Fibroblast of gingiva (primary cell): Measurements from ENCODE around the gene PIGL.
"Not testable (repeated sequence)": the region's sequence is repeated elsewhere in the genome, so short reads cannot be mapped to it uniquely, and the experiment has no call there.

Experiments
- DNase-seq: peaks from one replicate; pipeline ENCODE4 v3.0.0-alpha.2; 2011; ENCODE audit warnings: low read depth

The PIGL gene

DNA sequence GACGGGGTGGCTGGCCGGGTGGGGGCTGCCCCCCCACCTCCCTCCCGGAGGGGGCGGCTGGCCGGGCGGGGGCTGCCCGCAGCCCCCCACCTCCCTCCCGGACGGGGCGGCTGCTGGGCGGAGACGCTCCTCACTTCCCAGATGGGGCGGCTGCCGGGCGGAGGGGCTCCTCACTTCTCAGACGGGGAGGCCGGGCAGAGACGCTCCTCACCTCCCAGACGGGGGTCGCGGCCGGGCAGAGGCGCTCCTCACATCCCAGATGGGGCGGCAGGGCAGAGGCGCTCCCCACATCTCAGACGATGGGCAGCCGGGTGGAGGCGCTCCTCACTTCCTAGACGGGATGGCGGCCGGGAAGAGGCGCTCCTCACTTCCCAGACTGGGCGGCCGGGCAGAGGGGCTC is 95.1 kb downstream of the PIGL start:
- DNase-seq: not testable (repeated sequence)

DNA sequence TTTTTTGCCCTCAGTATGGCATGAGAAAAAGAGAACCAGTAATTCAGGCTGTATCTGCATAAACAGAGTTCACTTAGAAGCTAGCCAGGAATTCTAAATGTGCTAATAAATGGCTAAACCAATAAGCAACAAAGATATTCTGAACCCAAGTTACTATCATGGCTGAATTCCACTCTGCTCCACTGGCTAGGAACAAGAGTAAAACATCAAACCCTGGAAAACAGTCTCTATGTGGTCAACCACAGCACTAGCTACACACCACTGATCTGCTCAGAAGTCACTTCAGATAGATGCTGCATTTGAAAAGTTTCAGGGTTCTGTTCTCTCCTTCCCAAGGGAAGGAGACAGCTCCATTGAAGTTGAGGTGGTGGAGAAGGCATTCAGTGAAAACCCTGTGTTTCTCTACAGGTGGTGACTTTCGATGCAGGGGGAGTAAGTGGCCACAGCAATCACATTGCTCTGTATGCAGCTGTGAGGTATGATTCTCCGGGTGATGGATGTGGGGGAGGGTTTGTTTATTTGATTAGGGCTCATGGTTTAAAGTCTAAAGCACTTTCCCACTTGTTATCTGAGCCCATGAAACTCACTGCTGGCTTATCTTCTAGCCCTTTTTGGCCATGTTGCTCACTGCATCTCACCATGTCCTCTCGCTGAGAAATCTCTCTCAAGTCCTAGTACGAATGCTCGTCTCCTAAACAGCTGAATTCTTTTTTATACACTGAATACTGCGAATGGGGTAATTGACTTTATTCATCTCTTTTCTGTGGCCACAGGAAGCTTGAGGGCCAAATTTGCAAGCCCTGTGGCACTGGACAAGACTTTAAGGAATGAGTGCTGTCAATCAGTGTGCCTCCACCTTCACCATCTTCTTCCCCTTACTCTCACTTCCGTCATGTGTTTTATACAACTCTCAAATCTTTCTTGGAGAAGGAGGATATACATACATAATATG is 96.4 kb downstream of the PIGL start:
- DNase-seq: no peak

DNA sequence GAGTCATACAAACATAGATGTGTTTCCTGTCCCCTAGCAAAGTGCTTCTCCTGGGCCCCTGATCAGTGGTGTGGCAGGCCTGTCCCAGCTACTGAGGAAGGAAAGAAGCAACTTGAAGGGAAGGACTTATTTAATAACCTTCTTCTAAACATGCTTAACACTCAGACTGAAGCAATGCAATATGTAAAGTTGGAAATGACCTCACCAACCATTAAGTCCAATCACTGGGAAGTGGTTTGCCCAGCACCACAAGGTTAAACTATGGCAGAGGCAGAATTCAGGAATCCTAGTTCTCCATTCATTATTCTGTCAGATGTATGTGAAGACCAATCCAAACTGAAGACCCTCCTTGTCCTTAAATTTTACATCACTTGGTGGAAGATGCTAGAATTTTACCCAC is 97.2 kb downstream of the PIGL start:
- DNase-seq: no peak

DNA sequence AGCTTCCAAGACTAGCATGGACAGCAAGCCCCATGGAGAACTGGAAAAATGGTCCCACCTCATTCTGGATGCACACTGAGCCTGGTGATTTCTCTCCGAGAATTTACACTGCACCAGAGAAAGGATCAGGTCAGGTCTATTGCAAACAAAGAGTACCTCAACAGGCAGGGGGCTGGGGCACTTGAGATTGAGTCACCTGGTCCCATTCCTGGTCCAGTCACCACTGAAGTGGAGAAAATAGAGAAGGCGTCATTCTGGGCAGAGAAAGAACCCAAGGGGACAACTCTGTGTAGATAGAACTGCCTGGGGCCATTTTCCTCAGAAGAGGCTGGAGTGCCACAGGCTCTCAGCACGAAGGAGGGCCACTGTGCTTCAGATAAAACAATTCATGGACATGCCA is 97.8 kb downstream of the PIGL start:
- no peak for DNase-seq

DNA sequence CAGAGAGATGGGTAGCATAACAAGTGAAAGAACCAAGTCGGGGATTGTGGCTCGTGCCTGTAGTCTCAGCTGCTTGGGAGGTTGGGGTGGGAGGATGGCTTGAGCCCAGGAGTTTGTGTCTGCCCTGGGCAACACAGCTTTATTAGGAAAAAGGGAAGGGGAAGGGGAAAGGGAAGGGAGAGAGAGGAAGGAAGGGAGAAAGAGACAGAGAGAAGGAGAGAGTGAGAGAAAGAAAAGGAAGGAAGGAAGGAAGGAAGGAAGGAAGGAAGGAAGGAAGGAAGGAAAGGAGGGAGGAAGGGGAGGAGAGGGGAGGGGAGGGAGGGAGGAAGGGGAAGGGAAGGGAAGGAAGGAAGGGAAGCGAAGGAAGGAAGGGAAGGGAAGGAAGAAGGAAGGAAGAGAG is 103.0 kb downstream of the PIGL start:
- DNase-seq: no peak

DNA sequence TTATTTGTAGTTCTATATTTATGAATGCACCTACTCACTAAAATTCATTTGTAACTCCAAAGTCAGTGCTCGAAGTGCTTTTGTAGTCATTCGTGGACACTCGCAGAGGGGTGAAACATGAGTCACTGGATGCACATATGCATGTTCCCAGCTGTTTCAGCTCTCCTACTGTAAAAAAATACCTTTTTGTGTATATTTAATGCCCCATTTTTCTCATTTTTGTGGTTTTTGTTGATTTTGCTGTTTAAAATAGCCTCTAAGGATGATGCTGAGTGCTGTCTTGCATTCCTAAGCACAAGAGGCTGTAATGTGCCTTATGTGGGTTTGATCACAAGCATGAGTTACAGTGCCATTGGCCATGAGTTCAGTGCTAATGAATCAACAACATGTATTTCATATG is 105.6 kb downstream of the PIGL start:
- peak; percentile 88 for DNase-seq

DNA sequence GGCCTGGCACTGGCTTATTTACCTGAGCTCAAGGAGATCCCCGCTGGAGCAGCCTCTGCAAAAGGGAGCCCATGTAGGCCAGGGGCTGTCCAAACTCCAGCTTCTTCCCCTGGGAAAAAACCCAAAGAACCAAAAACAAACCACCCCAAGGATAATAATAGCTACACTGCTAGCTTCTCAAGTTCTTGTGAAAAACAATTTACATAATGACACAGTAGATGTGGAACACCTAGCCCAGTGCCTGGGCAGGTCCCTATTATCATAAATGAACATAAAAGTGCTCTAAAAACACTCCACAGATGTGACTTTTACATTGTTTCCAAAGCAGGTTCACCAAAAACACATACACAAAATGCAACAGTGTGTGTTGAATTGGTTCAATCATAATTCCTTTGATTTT is 109.0 kb downstream of the PIGL start:
- DNase-seq: no peak

DNA sequence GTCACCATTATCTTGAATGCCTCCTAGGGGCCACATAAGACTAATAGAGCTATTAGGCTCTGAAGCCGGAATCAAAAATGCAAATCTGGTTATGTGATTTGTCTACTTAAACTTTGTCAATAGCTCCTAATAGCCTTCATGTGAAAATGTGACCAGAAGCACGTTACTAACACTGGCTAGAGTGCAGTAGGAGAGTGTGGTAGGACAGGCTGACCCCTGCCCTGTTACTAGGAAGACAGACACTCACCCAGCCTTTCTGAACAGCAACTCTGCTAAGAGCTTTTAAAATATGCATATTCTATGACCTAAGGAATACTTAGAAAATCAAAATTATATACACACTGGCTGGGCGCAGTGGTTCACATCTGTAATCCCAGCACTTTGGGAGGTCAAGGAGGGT is 110.0 kb downstream of the PIGL start:
- no peak for DNase-seq

DNA sequence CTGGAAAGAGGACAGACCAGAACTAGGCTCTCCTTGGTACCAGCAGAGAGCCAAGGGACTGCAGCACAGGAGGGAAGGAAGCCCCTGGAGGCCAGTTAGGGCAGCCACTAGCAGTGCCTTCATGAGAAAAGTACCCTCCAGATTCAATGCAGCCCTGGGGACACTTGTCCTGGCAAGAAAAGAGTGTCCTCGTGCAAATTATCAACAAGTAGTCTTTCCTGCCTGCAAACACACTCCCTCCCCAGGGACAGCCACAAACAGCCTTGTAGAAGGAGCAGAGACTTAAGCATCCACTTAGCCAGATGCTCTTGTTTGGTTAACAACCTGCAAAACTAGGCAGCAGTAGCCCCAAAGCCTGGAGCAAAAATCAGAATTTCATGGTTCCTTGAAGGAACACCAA is 112.0 kb downstream of the PIGL start:
- no peak for DNase-seq

DNA sequence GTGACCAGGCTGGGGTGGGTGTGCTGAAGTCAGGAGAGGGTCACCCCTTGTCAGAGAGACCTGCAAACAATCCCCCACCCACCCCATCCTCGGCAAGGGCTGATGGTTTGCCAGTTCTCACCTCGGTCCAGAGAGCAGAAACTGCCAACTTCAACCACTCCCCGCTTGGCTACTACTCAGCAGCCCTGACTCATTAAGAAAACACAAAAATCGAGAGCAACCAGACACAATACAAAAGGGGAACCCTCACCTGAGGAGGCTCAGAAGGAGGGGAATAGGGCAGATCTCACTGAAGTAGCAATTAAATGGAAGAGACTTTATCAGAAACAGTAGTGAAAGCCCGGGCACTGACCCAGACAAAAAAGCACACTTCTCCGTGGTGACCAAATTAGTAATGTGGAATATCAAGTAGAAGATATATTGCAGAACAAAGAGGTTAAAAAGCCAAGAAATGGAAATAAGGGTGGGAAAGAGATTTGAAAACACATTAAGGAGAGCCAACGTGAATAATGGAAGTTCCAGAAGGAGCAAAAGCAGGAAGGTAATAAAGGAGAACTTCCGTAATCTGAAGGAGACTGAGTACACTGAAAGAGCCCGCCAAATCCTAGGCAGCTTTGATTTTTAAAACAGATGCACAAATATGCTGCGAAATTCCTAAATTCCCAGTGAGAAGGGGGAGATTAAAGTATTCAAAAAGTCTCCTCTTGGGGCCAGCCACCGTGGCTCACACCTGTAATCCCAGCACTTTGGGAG is 112.7 kb downstream of the PIGL start:
- peak; percentile 22 for DNase-seq

DNA sequence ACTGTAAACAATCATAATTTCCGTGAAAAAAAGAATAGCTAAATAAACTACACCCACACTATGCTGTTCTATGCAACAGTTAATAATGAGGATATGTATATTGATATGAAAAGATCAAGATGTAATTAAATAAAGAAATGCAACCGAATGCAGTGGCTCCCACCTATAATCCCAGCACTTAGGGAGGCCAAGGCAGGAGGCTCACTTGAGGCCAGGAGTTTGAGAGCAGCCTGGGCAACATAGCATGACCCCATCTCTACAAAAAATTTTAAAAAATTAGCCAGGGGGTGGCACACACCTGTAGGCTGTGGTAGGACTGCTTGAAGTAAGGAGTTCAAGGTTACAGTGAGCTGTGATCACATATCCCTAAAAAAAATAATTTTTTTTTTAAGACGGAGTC is 121.4 kb downstream of the PIGL start:
- DNase-seq: no peak

DNA sequence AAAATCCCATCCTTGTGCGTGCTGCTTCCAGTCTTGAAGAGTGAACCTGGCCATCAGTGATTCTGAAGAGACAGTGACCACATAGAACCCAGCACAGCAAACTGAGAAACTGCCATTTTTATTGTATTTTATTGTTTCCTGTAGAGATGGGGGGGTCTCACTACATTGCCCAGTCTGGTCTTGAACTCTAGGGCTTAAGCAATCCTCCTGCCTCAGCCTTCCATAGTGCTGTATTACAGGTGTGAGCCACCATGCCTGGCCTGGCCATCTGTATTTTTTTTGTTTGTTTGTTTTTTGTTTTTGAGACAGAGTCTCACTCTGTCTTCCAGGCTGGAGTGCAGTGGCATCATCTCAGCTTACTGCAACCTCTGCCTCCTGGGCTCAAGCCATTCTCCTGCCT is 122.4 kb downstream of the PIGL start:
- no peak for DNase-seq

DNA sequence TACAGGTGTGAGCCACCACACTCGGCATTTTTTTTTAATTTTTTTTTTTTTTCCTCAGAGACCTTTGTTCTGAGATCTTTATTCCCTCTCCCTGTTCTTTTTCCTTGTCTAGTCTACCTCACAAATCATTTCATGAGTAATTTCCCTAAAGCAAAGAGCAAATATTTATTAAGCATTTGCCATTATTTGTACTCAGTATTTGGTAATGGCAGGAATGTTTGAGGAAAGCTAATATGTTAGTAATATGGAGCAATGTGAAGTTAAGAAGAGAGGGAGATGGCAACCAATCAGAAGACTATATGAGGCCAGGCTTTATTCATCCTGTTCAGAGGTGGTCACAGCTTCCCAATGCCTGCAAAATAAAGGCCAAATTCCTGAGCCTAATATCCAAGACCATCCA is 122.9 kb downstream of the PIGL start:
- DNase-seq: no peak

DNA sequence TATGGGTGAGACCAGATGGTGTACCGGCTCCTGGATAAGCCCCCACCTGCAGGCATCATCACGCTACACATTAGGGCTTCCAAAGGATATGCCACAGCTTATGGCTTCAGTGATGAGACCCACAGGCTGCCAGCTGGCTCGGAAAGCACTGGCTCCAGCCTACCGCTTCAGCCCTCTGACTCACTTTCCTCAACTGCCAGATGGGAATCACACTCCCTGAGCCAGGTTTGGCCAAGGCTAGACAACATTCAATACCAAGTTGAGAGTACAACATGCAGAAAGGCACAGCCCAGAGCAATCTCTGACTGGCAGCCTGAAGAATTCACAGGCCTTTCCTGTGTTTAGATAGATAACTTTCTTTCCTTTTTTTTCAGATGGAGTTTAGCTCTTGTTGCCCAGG is 126.0 kb downstream of the PIGL start:
- DNase-seq: peak; percentile 72

DNA sequence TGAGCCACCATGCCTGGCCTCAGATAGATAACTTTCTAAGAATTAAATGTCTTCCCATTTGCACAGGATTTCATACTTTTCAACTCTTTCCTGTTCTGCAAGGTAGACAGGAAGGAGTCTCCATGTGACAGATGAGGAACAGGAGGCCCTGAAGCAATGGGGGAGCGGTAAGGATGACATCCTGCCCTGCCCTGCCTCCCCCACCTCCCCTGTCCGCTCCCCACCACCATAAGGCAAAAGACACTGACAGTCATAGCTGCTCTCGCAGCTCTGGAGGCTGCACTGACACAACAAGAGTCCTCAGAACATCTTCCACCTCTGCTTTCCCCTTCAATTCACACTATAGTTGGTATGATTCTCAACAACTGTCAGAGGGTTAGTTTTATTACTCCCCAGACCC is 126.6 kb downstream of the PIGL start:
- DNase-seq: no peak

DNA sequence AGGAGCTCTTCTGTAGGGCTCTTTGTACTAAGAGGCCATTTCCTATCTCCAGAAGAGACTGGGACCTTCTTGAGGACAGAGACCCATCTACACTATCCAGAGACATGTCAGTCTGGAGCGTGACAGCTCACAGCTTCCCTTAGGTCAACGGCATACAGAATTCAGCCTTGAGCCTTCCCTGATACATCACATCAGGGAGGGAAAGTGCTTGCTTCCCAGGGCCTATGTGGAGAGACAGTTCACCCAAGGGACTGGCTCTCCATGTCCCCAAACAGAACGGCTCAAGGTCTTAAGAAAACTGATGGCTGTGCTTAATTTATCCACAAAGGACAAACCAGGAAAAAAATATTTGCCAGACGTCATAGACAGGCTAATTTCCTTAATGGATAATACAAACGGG is 128.6 kb downstream of the PIGL start:
- DNase-seq: no peak

DNA sequence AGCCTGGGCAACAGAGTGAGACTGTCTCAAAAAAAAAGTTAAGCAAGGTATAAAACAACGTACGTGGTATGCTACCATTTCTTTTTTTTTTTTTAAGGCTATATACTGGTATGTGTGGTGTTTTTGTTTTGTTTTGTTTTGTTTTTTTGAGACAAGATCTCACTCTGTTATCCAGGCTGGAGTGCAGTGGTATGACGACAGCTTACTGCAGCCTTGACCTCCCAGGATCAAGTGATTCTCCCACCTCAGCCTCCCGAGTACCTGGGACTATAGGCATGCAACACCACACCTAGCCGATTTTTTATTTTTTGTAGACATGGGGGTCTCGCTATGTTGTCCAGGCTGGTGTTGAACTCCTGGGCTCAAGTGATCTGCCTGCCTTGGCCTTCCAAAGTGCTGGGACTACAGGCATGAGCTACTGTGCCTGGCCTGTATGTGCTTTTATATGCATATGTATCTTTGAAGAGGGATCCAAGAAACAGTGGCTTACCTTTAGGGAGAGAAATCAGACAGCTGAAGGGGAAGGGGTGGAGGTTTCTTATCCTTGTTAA is 129.8 kb downstream of the PIGL start:
- no peak for DNase-seq

DNA sequence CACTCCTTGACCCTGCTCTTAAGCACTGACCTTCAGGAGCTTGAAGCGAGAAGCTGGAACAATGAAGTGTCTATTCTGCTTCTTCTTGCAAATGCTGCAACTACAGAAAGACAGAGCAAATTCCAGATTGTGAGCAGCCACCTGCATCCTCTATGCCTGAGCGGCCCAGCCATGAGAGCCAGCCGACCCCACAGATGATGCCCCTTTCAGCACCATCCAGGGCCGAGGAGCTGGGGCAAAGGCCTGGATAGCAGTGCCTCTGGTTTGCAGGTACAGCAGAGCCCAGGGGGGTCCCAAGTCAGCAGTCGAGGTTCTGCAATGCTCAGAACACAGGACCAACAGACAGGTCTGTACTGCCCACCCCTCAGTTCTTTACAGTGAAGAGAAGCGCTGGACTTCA is 131.6 kb downstream of the PIGL start:
- no peak for DNase-seq

DNA sequence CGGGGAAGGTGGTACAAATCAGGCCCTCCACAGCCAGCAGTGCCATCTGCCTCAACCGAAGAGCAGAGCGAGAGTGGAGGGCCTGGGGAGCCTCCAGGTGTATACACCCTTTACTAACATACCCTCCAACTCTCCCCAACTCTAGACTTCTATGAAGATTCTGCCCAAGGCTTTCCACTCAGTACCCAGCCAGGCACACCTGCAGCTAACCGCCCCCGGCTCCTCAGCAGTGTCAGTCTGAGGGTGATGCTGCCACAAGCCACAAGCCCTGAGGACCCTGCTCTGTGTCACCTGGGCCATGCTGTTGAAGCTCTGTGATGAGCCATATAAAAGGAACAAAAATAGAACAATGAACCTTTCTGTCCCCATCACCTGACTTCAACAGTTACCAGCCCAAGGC is 132.4 kb downstream of the PIGL start:
- no peak for DNase-seq

DNA sequence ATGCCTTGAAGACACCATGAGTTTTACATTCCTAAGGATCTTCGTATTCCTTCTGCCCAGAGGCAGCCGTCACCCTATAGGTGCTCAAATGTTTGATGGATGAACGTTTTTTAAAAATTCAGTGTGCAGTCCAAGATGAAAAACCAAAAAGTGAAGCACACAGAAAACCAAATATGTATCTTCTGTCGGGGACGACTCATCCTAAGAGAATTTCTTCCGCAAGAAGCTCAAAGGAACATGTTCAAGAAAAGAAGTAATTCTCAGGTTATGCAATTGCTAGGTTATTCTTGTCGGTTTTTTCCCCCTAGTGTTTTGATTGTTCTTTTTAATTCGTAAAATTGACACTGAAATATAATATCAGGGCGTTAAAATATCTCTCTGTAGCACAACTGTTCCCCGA is 134.8 kb downstream of the PIGL start:
- DNase-seq: peak; percentile 49

DNA sequence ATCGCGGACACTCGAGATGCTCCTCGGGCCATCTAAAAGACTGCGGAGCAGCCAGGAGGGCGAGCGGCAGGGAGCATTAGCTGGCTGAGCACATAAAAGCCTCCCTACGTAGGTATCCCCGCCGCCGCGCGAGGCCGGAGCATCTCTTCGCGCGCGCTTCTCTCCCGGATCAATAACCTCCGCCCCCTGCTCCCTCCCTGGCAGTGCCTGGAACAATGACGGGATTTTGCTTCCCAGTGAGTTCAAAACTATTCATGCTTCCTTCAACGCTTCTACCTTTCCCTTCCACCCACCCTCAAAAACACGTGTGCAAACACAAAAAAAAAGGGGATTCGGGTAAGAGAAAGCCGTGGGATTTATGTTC is 135.3 kb downstream of the PIGL start:
- peak; percentile 13 for DNase-seq

DNA sequence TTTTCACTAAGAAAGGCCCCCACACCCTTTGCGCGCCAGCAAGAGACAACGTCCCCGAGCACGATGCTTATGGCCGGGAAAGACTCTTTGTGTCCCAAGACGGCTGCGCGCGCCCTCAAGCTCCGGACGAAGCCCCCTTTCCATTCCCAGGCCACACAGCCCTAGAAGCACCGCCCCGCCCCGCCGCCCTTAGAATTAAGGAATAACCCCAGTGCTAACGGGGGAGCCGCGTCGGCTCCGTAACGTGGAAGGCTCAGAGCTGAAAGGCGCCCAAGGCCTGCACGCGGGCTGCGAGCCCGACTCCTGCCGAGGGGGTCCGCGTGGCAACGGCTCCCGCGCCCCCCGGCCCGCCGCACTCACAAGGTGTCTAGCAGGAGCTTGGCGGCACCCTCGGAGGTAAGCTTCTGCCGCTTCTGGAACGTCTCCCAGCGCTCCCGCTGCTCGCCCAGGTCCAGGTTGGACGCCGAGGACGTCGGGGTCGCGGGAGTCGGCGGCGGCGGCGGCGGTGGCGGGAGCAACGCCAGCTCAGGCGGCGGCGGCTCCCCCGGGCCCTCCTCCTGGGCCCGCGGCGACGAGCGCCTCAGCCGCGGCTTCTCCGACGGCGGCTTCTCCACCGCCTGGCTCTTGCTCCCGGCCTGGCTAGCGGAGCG is 135.8 kb downstream of the PIGL start:
- no peak for DNase-seq
